Inferior parietal cortex (tissue), 1 donor: Measurements from ENCODE around the gene PHB1.
A peak's percentile ranks its signal among the peaks of the same experiment; 100 is the strongest.
"Not testable (repeated sequence)": the region's sequence is repeated elsewhere in the genome, so short reads cannot be mapped to it uniquely, and the experiment has no call there.

Experiments used
- DNase-seq: peaks from one replicate; pipeline ENCODE4 v3.0.0-alpha.2; 2016; ENCODE audit errors: extremely low spot score

PHB1 gene

DNA sequence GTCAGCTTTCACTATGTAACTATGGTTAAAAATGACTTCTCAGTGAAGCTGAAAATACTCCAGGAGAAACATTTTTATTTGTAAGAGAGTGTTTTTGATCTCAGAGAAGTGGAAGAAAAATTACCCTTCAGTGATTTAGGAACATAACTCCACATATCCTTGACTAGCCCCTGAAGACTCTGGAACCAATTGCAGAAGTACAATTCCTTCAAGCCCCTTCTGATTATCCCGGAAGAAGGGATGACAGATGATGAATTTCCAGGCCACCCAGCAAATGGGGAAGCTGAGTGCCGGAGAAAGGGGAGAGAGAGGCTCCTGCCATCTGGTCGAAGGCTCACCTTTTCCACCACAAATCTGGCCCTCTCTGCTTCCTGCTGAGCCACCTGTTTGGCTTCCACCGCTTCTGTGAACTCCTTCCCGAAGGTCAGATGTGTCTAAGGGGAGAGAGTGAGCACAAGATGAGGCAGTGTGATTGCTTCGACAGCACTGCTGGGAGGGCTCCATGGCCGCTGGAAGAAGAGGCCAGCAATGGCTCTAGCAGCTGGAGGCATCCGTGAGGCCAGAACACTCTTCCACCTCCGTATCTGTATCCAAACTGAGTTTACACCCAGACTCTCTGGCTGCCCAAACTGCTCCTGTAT lies 8.1 kb downstream of the PHB1 start:
- no peak for DNase-seq

DNA sequence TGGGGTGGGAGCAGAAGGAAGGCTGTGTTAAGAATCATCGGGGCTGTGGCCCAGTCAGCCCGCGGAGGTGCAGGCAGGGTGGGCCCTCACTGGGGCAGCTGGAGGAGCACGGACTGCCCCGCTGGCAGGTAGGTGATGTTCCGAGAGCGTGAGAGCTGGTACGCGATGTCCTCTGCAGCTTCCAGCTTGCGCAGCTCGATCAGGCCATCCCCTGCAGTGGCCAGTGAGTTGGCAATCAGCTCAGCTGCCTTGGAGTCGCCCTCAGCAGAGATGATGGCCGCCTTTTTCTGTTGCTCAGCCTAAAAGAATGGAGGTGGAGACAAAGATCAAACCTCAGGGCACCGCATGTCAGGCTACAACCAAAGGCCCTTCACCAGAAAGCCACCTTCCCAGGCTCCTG lies 9.8 kb downstream of the PHB1 start:
- no peak for DNase-seq

DNA sequence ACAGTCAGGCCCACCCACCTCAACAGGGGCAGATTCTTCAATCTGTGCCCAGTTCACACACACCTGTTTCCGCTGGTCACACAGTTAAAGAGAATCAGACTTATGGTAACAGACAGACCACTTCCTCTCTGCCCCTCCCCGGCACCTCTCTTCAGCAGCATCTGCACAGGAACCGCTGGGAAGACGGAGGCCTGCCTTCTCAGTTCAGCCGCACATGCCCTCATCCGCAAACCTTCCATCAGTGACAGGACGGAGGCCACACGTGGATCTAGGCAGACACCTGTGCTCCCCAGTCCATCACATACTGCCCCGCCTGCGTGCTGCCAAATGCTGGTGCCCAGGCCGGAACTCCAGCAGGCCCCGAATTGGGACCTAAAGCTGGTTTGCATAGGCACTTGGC lies 10.3 kb downstream of the PHB1 start:
- DNase-seq = no peak

DNA sequence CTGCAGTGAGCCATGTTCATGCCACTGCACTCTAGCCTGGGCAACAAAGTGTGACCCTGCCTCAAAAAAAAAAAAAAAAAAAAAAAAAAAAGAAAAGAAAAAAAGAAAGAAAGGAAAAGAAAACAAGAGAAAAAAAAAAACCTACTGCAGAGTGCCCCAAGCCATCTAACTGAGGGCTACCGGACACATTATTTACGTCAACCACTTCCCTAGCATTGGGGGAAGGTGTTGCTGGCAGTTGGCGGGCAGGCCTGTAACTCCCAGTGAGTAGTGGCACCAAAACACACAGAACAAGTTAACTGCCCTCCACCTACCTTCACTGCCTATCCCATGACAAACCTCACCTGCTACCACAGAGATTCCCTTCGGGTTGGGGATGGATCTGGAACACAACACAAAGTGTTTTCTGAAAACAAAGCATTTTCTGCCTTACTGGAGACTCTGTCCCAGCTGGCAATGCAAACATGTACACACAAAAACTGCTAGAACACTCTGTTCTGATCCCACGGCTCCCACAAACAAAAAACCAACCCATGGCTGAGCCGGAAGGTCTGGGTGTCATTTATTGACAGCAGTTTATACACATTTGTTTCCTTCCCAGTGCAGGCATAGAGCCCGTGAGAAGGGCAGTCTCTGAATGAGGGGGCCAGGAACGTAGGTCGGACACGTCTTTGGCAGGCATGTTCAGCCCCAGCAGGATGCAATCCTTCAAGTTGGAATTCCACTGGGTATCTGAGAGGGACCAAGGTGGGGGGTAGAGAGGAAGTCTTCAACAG lies 11.0 kb downstream of the PHB1 start:
- no peak for DNase-seq

DNA sequence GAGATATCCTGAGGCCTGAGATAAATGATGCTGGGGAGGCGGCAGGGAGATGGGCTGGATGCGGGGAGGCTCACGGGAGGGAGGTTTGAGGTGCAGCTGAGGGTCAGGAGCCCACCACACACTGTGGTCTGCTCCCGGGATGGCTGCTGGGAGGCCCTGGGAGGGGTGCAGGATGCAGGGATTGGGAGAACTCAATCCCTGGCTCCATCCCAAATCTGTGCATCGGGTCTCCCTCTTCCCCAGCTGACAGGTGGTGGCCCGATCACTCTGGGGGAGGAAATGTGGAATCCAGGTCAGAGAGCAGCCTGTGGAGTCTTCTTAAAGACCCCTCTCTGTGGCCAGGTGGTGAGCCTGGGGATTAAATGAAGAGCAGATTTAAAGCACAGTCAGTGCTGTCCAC lies 12.0 kb downstream of the PHB1 start:
- DNase-seq = no peak

DNA sequence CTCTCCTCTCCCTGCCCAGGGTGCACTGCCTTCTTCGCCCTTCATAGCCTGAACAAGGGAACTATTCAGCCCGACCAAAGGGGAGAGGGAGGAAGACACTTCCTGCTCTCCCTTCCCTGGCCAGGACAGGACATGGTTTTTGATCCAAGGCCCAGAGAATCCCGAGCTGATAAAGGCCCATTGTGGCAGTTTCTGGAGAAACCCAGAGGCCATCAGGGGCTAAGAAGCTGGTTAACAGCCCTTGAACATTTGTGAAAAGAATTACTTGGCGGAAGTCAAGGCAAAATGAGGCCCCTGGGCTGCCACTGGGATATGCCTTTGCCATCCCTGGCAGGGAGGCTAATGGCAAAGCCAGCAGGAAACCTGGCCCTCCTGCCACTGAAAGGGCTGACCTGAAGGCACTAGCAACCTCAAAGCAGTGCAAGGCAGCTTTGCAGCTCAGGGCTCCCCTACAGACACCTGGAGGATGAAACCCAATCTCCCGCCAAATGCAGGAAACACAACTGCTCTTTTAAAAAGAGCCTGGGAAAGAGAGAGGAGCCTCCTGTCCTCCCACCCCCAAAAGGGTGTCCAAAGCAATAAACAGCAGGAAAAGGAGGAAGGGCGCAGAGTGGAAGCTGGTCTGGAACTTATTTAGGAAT lies 12.6 kb downstream of the PHB1 start:
- DNase-seq = peak; percentile 67

DNA sequence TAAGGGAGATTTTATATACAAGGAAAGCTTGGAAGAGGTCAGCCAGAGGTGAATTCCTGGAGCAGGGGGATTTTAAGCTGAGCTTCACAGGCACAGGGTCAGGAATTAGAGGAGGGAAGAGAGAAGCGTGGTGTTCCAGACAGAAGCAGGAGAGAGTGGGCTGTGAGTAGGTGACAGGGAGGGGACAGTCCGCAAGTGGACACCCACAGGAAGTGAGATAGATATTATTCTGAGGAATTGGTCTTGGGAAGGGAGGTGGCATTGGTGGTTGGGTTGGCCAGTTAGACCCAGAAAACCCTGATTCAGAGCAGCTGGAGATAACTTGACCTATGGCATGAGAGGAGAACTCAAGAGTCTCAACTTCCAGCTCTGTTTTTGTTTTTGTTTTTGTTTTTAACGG lies 14.7 kb downstream of the PHB1 start:
- no peak for DNase-seq

DNA sequence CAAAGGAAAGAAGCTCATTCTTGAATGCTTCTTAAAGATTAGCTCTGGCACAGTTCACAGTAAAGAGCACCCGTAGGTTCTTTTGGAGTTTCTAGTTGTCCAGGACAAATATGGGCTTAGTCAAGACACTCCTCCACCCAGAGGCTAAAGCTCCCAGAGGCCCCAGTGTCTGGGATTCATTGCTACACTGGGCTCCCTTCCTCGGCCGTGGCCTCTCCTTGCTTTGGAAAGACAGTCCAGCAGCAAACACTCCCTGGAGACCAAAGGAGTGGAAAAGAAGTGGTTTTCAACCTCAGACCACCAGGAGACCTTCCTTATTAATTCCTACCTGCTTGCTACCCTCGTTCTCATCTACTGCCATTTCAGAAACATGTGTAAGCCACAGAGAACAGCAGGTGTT lies 17.1 kb downstream of the PHB1 start:
- DNase-seq = no peak

DNA sequence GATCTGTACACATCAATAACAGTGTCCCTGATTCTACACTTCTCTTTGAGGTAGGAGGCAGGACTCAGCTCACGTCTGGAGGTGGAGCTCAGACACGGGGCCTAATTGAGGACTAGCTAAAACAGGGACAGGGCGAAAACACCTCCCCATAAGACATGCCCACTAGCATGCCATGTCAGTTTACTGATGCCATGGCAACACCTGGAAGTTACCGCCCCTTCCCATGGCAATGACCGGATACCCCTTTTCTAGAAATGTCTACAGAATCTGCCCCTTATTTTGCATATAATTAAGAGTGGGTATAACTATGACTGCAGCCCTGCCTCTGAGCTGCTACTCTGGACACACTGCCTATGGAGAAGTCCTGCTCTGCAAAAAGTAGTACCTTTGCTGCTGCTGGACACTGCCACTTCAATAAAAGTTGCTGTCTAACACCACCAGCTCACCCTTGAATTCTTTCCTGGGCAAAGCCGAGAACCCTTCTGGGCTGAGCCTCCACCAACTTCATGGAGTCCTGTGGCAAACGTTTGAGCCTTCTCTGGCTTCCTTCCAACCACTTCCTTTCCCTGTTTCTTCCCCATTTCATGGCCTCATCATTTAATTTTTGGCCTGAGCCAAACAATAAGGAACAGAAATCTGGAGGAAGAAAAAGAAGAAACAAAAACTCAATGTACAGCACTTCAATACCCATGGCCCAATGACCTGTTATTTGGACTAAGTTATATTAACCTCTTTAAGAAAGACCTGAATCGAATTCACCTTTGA lies 21.0 kb downstream of the PHB1 start:
- DNase-seq = no peak

DNA sequence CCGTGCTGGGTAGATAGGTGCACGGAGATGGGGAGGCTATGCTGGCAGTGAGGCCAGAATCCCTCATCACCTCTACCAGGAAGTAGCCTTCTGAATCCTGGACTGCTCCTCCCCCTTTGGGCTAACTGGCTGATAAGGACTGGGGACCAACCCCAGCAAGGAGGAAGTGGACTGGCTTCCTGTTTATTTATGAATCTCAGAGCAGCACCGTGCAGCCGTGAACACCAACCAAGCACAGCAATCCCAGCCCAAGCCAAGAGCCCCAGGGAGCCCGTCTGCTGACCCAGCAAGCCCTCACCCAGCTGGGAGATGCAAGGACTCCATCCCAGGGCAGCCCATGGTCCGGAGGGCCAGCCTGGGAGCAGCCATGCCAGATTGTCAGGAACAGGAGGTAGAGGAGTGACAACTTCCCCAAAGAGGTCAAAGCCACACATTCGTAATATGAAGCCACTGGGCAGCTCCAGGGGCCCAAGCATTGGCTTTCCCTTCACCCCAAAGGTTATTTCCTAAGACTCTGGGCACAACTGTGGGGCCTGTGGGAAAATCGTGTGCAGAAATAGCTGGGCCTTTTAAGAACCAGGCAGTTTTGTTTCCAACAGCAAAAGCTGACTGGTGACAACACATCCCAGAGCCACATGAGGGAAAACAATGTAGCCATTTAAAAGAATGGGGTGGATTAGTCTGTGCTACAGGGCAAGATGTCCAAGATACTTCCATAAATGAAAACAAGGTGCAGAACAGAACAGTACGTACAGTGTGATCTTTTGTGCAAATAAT lies 23.9 kb downstream of the PHB1 start:
- DNase-seq = peak; percentile 75

DNA sequence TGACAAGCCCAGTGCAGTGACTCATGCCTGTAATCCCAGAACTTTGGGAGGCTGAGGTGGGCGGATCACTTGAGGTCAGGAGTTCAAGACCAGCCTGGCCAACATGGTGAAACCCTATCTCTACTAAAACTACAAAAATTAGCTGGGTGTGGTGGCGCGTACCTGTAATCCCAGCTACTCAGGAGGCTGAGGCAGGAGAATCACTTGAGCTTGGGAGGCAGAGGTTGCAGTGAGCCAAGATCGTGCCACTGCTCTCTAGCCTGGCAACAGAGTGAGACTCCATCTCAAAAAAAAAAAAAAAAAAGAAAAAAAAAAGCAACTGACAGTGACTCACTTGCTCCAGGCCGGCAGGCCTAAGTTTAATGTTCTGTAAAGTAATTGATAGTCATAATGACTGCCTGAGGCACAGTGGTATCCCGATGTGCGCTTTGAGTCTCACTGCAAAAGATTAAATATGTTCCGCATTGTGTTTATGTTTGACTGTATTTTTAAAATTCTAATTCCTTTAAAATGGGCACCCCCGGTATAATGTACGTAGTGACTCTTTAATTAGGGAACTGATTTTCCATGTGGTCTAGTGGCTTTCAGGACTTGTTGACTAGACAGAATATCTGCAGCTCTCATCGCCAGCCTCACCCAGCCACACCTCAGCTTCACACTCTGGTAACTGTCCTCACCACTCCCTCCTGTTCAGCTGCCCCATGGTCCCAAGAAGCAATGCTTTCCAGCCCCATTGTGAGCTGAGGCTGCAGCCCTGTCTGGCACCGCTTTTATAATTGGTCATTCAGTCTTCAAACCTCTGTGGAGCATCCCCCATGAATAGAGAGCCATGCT lies 25.0 kb downstream of the PHB1 start:
- DNase-seq = not testable (repeated sequence)

DNA sequence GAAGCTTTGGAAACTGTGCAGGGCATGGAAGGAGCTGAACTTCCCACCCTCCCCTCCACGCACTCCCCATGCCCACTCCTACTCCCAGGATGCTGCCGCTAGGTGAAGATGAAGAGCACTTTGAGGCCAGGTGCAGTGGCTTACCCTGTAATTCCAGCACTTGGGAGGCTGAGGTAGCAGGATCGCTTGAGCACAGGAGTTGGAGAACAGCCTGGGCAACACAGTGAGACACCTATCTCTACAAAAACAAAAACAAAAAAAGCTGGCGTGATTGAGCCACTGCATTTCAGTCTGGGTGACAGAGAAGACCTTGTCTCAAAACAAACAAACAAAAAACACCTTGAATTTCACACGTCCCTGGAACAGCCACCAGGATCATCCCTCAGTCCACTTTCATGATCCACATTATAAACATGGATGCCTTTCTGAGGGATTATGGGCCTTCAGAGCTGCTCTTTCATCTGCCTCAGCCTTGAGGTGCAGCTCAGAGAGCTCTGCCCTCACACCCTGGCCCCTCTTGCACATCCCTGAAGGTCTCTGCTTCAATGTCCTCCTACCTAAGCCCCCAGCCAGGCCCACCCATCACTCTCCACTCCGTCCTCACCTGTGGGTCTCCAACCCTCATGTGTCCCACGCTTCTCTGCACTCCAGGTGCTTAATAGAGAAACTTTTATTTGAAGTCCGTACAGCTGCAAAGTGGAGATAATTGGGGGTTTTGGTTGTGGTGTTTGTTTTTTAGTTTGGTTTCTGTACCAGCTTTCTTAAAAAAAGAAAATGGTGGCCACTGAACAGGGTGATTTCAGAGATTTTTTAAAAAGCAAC lies 25.8 kb downstream of the PHB1 start:
- no peak for DNase-seq

DNA sequence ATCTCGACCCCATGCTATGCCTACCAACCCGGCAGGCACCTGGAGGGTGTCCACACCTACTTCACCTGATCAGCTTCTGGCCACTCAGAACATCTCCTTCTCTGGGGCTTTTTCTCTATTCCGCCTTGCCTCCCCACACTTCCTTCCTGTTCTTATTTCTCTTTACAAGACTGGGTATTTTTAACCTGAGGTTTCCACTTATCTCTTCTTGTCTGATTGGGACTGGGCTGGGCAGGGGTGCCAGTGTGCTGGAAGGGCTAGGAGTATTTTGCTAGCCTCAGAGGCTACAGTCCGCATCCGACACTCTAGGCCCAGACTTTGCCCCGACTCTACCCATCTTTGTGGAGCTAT lies 26.4 kb downstream of the PHB1 start:
- no peak for DNase-seq

DNA sequence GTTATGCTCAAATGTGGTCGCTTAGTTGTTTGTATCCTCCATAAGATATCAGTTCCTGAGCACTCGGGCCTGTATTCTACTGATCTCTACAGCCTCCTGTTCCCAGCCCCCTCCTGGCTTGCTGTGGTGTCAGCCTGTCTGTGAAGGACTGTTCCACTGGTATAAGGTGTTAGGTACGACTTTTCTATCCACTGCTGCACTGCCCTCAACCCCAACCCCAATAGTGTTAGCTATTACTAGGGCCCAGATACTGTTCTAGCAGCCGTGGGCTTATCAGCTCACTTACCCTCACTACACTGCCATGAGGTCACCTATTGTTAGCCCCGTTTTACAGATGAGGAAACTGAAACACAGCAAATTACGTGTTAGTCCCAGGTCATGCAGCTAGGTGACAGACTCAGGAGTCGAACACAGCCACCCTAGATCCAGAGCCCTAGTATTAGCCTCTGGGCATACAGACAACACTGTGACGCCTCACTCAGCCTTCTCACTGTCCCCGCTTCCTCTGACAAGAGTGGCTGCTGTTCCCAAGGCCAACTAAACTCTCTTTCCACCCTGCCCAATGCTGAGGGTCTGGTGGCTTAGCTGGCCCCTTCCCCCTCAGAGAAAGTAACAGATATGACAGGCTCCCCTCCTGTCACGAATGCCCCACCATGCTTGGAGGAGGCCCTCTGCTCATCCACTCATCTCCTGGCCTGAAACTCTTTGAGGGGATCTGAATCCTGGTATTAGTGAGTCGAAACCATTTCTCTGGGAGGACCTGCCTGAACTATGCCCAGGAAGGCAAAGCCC lies 27.0 kb downstream of the PHB1 start:
- DNase-seq = no peak

DNA sequence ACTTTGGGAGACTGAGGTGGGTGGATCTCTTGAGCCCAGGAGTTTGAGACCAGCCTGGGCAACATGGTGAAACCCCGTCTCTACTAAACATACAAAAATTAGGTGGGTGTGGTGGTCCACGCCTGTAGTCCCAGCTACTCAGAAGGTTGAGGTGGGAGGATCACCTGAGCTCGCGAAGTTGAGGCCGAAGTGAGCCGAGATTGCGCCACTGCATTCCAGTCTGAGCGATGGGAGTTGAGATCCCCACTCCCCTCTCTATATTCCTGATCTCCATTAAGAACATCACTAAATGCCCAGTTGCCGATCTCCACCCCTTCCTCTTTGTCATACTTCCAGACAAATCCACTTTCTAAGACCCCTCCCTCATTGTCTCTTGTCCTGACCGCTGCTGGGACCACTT lies 28.3 kb downstream of the PHB1 start:
- no peak for DNase-seq

DNA sequence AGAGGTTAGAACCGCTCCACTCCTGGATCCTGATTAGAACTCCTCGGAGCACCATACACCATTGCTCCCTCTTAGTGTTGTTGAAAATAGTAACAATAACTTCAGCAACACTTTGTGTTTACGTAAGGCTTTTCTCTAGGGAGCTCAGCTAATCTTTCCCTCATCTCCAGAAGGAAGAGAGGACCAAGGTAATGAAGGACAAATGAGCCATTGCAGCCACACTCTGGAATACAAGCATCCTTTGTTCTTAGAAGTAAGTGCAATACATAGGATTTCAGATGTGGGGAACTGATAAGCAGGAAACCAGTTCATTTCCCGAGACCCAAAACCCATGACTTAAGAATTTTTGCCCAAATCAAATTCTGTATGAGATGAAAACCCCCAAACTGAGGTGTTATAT lies 29.7 kb downstream of the PHB1 start:
- no peak for DNase-seq

DNA sequence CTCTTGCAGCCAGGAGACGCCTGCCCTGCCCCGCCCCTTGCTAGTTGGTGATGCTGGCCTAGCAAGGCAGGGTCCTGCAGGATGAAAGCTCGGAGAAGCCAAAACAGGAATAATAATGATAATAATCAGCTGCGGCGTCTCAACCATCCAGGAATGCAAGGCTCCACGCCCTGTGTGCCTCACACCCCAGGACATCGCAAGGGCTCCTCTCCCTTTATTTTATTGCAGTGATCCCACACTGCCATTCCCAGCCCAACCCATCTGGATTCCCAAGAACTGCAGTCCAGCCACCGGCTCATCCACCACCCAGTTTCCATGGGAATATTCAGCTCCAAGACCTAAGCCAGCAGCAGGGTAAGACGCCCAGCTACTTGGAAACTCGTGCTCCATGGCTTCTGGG lies 31.6 kb downstream of the PHB1 start:
- no peak for DNase-seq

DNA sequence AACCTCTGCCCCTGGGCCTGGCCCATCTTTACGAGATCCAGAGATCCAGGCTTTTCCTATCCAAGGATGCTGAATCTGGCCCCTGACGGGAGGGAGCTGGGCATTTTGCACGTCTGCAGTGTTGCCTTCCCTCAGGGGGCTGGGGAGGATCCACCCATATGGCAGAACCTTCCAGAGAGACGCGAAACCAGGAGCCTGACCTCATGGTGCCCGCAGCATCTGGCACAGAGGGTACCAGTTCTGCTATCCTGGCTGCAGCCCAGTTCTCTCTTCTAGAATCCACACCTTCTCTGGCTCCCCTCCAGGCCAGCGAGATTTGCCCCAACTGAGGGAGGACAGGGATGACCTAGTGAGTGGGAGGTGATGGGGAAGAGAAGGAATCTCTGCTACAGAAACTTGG lies 32.1 kb downstream of the PHB1 start:
- DNase-seq = no peak

DNA sequence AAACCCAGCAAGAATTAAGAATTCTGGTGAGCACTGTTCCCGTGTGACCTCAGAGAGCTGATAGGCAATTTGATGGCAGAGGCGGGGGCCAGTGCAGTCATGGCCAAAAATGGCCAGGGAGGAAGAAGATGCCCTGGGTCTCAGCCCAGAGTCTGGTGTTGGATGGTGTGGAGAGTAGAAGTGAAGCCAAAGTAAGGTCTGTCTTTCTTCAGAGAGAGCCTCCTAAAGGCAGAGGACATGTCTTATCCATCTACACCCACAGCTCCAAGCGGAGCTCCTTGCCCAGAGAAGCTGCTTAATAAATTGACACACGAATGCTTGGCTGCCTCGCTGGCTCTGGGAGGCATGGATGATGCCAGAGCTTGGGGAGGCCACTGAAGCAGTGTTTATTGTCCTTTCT lies 32.9 kb downstream of the PHB1 start:
- no peak for DNase-seq
